ENCODE data around the gene MPP3.

- TF ChIP-seq CTCF (IDR thresholded peaks at IDR 0.05; ENCODE audit: insufficient read depth, low read length, poor library complexity, severe bottlenecking) (no peak), EZH2phosphoT487 (conservative IDR thresholded peaks at IDR 0.05; ENCODE audit: low read length) (no peak)
Measured at GRCh38 chr17:43805117-43805516, 27.8 kb downstream of the MPP3 start.

Data from SU-DHL-6 (cell line).